Endodermal cell (in vitro differentiated cells): ENCODE data around the gene BRICD5. TPM values are rescaled to one million over a fixed set of nuclear protein-coding genes. Genes with fewer than 3 reads are reported as not detected.
A peak's percentile ranks its signal among the peaks of the same experiment; 100 is the strongest.
"Not testable (repeated sequence)": the region's sequence is repeated elsewhere in the genome, so short reads cannot be mapped to it uniquely, and the experiment has no call there.

Experiments used
- DNase-seq: peaks from one replicate; pipeline ENCODE4 v3.0.0-alpha.2; 2017
- H3K27ac ChIP-seq: 2 replicates; pipeline ENCODE4 v1.5.1; 2013; ENCODE audit warnings: mild to moderate bottlenecking, low read depth, low read length, moderate library complexity
- H3K27me3 ChIP-seq: 2 replicates; pipeline ENCODE4 v1.6.1; 2013; ENCODE audit warnings: mild to moderate bottlenecking, low read length, moderate library complexity; ENCODE audit not compliant: insufficient read depth, control insufficient read depth, poor library complexity, severe bottlenecking
- H3K36me3 ChIP-seq: 2 replicates; pipeline ENCODE4 v1.7.0; 2013; ENCODE audit warnings: mild to moderate bottlenecking, low read length, moderate library complexity; ENCODE audit not compliant: control insufficient read depth, insufficient read depth
- H3K4me1 ChIP-seq: one replicate; pipeline ENCODE4 v1.7.0; 2013; ENCODE audit warnings: low read length; ENCODE audit not compliant: control insufficient read depth, insufficient read depth
- H3K4me3 ChIP-seq: 2 replicates; pipeline ENCODE4 v1.5.1; 2013; ENCODE audit warnings: mild to moderate bottlenecking, low read length, moderate library complexity
- H3K9ac ChIP-seq: 2 replicates; pipeline ENCODE4 v1.6.1; 2013; ENCODE audit warnings: mild to moderate bottlenecking, low read length, moderate library complexity; ENCODE audit not compliant: poor library complexity, severe bottlenecking; ENCODE audit errors: extremely low read depth
- H3K9me3 ChIP-seq: 2 replicates; pipeline ENCODE4 v1.6.1; 2013; ENCODE audit warnings: mild to moderate bottlenecking, low read length, moderate library complexity; ENCODE audit not compliant: control insufficient read depth
- H3K27ac Mint-ChIP-seq: 2 replicates; pipeline ENCODE4 v1.8.0; 2020; ENCODE audit warnings: mixed read lengths
- H3K27me3 Mint-ChIP-seq: 2 replicates; pipeline ENCODE4 v1.8.0; 2021; ENCODE audit warnings: mild to moderate bottlenecking, mixed read lengths; ENCODE audit not compliant: insufficient read depth
- H3K36me3 Mint-ChIP-seq: 2 replicates; pipeline ENCODE4 v1.8.0; 2020; ENCODE audit warnings: low read depth, mixed read lengths
- H3K4me1 Mint-ChIP-seq: 2 replicates; pipeline ENCODE4 v1.8.0; 2020; ENCODE audit warnings: mixed read lengths
- H3K4me3 Mint-ChIP-seq: 2 replicates; pipeline ENCODE4 v1.8.0; 2020; ENCODE audit warnings: mild to moderate bottlenecking, moderate library complexity, mixed read lengths
- H3K9me3 Mint-ChIP-seq: 2 replicates; pipeline ENCODE4 v1.8.0; 2020; ENCODE audit warnings: mild to moderate bottlenecking, mixed read lengths
- CTCF ChIP-seq: fragments of 200-600 bp; sonication (generic); conservative IDR thresholded peaks from 2 replicates; pipeline ENCODE4 v1.5.0; 2021; ENCODE audit warnings: antibody characterized with exemption, mild to moderate bottlenecking
- WGBS, 2 experiments: methylation state at CpG; one replicate each; pipeline versions ENCODE4 v1.1.5 to v1.1.7; 2013; ENCODE audit warnings: missing lambda C conversion rate in 2 of 2, mixed read lengths in 1 of 2; ENCODE audit not compliant: insufficient coverage in 1 of 2, insufficient read length in 1 of 2; 5-methylcytosine and 5-hydroxymethylcytosine counted together
- total RNA-seq, 2 donors: library from RNA; stranded (reverse); fragmentation: NEBNext Ultra II Directional in 1 of 2; extraction: Animal tissue kit (Norgen Biotek cat#: 25700) in 1 of 2; gene quantifications; 2 replicates in 1 of 2; 3 replicates in 1 of 2; pipeline ENCODE4 v1.2.1, GENCODE V29; 2021

The BRICD5 gene
- total RNA-seq, 2 donors from 2014 or later = 7.7 to 15.0 TPM

GRCh38 chr16:2243781-2244180 is 33.1 kb upstream of the BRICD5 start:
- no peak overlapping the region for H3K9ac ChIP-seq
- H3K4me1 Mint-ChIP-seq = no peaks in the 10 kb centered on the region
- H3K9me3 Mint-ChIP-seq = no peaks in the 10 kb centered on the region
- no peak overlapping the region for H3K4me3 ChIP-seq
- H3K27ac Mint-ChIP-seq = no peak overlapping the region
- TF ChIP-seq CTCF = no peak
- peaks cover 53% of the 10 kb centered on the region for H3K36me3 ChIP-seq
- no peaks in the 10 kb centered on the region for H3K4me1 ChIP-seq
- no peak overlapping the region for H3K4me3 Mint-ChIP-seq
- no peak for DNase-seq
- H3K27me3 ChIP-seq = no peaks in the 10 kb centered on the region
- no peak overlapping the region for H3K27ac ChIP-seq
- no peaks in the 10 kb centered on the region for H3K27me3 Mint-ChIP-seq
- H3K36me3 Mint-ChIP-seq = peaks cover 46% of the 10 kb centered on the region
- 95% methylated on average over 11 of the region's 11 CpGs; no CpG with 5 or more reads in 1 of the 2 experiments for WGBS, 2 experiments
- no peaks in the 10 kb centered on the region for H3K9me3 ChIP-seq

GRCh38 chr16:2243031-2243528 is 32.4 kb upstream of the BRICD5 start:
- Mint-ChIP-seq H3K36me3 (peaks cover 42% of the 10 kb centered on the region), H3K9me3 (no peaks in the 10 kb centered on the region), H3K27ac (no peak overlapping the region), H3K4me1 (no peaks in the 10 kb centered on the region), H3K27me3 (peaks cover 2% of the 10 kb centered on the region), H3K4me3 (no peak overlapping the region)
- Histone ChIP-seq H3K4me3 (no peak overlapping the region), H3K4me1 (no peaks in the 10 kb centered on the region), H3K27me3 (peaks cover 3% of the 10 kb centered on the region), H3K9me3 (no peaks in the 10 kb centered on the region), H3K36me3 (peaks cover 48% of the 10 kb centered on the region), H3K27ac (no peak overlapping the region), H3K9ac (no peak overlapping the region)
- WGBS, 2 experiments = 97 to 98% methylated on average over 14 to 19 of the region's 19 CpGs
- peak; percentile 61 for TF ChIP-seq CTCF
- peak; percentile 84 for DNase-seq

- Histone ChIP-seq H3K36me3 (peaks cover 48% of the 10 kb centered on the region), H3K4me1 (no peaks in the 10 kb centered on the region), H3K27me3 (peaks cover 8% of the 10 kb centered on the region), H3K27ac (no peak overlapping the region), H3K9ac (no peak overlapping the region), H3K4me3 (no peak overlapping the region), H3K9me3 (no peaks in the 10 kb centered on the region)
- Mint-ChIP-seq H3K27ac (no peak overlapping the region), H3K4me3 (no peak overlapping the region), H3K9me3 (no peaks in the 10 kb centered on the region), H3K36me3 (peaks cover 40% of the 10 kb centered on the region), H3K4me1 (no peaks in the 10 kb centered on the region), H3K27me3 (peaks cover 4% of the 10 kb centered on the region)
- DNase-seq = no peak
- TF ChIP-seq CTCF = no peak
- 95 to 100% methylated on average over 6 to 11 of the region's 11 CpGs for WGBS, 2 experiments
Measured at GRCh38 chr16:2242598-2242997, 31.9 kb upstream of the BRICD5 start.

- H3K4me3 ChIP-seq, H3K9me3 Mint-ChIP-seq, H3K4me1 Mint-ChIP-seq, H3K4me1 ChIP-seq, H3K9ac ChIP-seq, DNase-seq, H3K27ac ChIP-seq, H3K4me3 Mint-ChIP-seq, H3K9me3 ChIP-seq, H3K27ac Mint-ChIP-seq: not testable (repeated sequence)
- peaks cover 28% of the 10 kb centered on the region for H3K36me3 Mint-ChIP-seq
- H3K27me3 Mint-ChIP-seq = peaks cover 22% of the 10 kb centered on the region
- Histone ChIP-seq H3K36me3 (peaks cover 32% of the 10 kb centered on the region), H3K27me3 (peaks cover 25% of the 10 kb centered on the region)
- WGBS, 2 experiments = 92 to 100% methylated on average over 5 to 9 of the region's 9 CpGs
Measured at GRCh38 chr16:2240331-2240730, 29.7 kb upstream of the BRICD5 start.
